Fibroblast of peridontal ligament (primary cell): ENCODE measurements around the gene MTHFD1L.
A peak's percentile ranks its signal among the peaks of the same experiment; 100 is the strongest.

Experiments used
- DNase-seq: peaks from one replicate; pipeline ENCODE4 v3.0.0-alpha.2; 2010; ENCODE audit errors: extremely low read depth

MTHFD1L gene

DNA sequence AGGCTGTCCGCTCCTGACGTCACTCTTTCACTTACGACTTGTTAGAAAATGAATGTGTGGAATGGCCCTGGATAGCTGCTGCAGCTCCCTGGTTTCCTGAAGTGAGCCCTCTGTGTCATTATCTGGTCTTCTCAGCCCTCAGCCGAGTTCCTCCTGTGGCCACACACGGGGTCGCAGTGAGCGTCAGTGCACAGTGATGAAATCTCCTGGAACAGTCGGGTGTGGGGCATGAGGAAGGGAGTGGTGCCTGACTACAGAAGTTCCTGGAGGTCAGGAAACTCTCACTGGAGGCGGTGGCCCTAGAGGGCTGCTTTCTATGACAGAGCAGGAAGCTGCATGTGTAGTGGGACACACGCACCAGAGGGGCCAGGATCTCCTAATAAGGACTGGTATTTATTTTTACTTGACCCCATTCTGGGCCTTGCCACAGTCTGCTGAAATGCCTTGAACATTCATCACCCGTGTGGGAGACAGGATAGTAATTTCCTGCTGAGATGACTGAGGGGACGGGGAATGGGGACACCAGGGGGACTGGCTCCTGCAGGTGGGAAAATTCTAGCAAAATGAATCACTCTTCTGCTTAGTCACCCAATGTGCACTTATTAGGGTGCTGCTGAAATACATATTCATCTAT lies 175.5 kb downstream of the MTHFD1L start:
- peak; percentile 85 for DNase-seq

DNA sequence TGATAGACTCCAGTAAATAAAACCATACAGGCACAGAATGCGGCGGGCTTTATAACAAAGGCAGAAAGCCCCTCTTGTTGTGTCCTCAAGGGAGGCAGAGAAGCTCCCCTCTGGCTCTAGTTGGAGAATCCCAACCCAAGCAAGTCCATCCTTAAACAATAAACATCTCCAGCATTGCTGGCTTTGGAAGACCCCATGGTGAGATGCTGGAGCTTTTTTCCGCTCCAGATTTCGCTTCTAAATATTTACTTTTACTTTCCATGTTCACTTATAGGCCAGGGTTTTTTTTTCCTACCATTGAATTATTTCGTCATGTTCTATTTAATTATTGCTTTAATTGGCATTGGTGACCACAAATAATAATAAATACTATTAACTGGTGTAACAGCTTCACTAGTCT lies 176.2 kb downstream of the MTHFD1L start:
- DNase-seq, result no peak

DNA sequence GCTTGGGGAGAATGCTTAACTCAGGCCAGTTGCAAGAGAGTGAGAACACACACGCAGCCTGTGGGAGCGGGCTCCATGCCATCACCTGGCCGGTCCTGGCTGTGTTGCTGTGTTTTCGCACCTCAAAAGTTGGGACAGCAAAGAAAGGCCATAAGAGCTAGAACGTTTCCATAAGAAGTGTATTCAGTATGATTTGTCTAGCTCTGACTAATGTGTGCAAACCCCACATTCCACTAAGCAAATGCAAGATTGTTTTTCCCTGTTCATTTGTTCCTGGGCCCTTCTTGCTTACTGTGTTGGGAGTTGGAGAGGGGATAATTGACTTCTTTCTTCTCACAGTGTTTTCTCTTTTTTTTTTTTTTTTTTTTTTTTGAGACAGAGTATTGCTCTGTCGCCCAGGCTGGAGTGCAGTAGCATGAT lies 177.4 kb downstream of the MTHFD1L start:
- peak; percentile 57 for DNase-seq

- DNase-seq, result no peak
Measured at GRCh38 chr6:151043944-151044343, 178.4 kb downstream of the MTHFD1L start.

- peak; percentile 78 for DNase-seq
Measured at GRCh38 chr6:151044465-151045441, 179.3 kb downstream of the MTHFD1L start.

DNA sequence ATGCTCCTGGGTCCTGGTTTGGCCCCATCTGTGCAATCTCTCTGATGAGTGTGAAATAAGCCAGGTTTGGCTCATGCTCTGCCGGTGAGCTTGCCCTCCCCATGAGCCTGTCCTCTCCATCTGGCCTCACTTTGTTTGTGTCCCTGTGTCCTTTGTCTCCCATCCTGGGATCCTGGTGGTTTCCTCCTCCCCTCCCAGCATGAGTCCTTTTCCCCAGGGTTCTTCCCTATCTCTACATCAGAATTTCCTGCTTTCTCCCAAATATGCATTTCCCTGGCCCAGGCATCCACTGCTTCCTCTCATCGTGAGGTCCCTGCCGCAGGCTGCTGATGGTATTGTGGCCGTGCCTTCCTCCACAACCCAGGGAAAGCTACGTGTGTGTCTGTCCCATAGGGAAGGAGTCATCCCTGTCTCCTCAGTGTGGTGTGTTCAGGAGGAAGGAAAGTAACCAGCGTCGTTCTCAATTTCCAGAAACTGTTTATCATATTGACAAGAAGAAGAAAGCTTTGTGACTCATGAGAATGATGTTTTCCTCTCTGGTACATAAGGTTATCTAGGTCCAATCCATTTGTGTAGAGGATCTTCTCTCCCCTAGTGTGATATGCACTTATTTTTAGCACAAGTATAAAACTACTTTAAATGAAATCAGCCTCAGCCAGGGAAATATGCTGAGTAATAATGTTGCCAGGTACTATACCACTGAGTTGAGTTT lies 180.2 kb downstream of the MTHFD1L start:
- peak; percentile 42 for DNase-seq

DNA sequence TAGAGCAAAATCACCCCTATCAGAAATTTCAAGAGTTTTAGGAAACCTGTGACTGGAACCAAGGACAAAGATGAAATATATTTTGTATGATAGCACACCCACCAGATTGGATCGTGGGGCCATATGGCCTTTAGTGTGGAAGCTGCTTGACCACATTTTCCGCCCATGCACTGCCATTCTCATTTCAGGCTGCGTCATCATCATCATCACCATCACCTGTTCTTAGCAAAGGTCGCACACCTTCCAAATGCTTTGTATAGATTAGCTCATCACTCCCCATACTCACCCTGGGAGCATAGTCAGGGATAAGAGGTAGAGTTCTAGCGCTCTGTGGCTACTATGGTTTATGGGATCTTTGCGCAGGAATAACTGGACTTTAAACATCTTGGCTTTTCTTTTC lies 185.7 kb downstream of the MTHFD1L start:
- DNase-seq, result no peak

GRCh38 chr6:151052021-151052646 lies 186.6 kb downstream of the MTHFD1L start:
- DNase-seq, result no peak

- no peak for DNase-seq
Measured at GRCh38 chr6:151054306-151054705, 188.8 kb downstream of the MTHFD1L start.

DNA sequence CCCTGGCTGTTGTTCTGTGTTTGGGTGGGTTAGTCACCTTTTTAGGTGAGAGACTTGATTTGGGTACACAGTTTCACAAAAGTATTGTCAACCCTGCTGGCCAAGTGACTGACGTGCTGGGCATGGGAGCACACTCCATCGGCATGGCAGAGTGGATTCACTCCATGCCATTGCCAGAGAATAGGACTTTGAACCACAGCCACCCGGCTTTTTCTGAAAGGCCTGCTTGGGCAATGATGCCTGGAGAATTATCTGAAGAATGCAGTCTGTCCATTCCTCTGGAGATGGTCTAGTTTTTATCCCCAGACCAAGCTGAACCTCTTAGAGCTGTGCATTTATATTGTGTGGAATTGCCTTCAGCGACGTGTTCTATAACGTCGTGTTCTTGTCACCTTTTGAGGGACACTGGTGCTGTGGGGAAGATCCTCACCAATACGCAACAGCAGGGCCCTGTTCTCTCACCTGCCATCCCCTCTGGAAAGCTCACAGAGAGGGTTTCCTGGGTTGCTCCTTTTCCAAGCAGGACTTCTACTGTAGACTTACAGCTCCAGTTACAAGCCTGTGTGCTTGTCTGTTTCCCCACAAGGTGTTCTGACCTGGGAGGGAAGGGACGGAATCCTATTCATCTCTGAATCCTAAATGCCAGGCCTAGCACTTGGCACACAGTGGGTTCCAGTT lies 190.9 kb downstream of the MTHFD1L start:
- no peak for DNase-seq

GRCh38 chr6:151057061-151057460 lies 191.6 kb downstream of the MTHFD1L start:
- no peak for DNase-seq

DNA sequence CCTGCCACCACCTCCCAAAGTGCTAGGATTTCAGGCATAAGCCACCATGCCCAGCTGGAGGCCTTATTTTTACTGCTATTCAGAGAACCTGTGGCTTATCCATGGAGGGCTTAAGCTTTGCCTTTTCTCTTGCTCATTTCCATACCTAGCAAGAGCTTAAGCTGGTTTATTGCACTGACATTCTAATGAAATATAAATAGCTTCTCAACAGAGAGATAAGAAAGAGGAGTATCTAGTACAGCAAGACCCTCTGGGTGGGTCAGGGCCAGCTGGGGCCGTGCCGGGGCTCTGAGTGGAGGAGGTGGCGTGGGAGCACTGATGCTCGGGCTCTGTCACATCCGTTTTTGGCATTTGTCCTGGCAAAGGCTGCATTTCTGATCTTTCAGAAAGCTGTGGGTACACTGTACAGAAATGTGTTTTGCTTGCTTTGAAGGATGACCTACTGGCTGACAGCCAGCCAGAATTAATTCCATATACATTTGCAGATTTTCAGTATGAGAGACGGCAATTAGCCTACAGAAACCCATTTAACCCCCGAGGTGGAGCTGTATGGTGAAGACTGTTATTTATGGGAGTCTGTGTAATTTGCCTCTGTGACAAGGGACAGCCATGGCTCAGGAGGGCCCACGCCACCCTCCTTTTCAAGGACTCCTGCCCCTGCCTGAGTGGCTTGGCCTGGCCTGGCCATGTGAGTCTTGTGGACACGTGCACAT lies 192.7 kb downstream of the MTHFD1L start:
- no peak for DNase-seq

DNA sequence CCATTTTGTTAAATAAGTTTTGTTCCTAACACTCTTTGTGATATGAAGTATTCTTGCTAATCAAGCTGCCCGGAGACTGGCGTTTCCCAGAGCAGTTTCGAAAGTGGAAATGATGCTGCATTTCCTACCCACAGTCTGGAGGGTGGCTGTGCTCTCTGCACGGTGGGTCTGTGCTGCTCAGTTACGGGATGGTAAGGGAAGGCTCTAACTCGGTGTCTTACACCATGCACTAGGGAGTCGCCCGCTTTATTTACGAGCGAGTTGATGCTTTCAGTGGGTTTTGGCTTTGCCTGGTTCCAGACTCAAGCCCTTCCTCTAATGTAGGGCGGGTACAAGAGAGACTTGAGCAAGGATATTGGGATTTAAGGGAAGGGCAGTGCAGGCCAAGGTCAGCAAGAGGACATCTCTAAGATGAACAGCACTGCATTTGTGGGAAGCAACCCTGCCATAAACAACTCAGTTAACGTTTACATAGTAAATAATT lies 194.2 kb downstream of the MTHFD1L start:
- DNase-seq, result no peak

DNA sequence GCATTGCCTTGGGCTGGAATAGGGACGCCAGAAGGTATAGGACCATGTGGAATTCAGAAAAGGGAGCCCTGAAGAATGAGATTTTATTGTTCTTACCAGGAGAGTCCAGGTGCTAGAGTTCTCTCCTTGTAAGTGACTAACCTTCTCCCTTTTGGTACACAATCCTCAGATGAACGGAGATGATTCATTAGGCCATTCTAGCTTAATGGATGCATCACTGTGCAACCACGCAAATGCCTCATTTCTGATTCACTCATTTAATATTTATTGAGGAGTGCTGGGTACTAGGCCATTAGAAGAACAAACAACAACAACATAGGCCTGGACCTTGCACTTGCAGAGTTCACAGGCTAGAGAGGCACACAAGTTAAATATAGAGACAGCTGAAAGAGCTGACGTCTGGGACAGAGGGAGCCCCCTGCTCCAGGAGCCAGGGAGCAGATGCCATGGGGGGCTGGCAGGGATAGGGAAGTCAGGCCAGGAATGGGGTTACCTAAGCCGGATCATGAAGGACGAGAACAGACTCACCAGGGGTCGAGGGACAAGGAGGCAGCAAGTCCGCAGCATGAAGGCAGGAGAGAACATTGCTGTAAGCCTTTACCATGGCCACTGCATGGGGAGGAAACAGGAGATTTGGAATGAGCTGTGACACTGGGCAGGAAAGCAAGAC lies 194.7 kb downstream of the MTHFD1L start:
- peak; percentile 51 for DNase-seq

DNA sequence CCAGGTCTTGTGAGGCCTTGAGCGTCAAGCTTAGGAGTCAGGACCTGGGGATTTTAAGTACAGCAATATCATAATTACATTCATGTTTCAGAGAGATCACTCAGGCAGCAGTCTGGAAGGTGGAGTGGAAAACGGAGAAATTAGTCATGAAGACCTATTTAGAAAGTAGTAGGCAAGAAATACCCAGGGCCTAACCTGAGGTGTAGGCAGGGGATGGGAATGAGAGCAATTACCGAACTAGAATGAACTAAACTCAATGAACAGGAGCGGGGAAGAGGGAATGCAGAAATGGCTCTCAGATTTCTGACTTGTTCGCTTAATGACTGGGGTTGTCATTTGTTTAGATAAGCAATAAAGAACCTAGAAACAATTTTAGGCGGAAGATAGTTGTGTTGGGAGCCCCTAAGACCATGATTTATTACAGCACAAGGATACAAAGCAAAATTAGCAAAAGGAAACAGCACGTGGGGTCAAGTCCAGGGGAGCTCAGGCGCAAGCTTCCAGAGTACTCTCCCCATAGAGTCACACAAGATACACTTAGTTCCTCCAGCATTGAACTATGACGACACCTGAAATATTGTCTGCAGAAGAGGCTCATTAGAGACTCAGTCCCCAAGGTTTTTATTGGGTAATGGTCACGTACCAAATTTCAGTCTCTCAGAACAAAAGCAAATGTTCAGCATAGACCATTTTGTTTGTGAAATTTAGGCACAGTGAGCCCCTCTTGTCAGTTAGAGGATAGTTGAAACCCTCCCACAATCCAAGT lies 195.4 kb downstream of the MTHFD1L start:
- no peak for DNase-seq

DNA sequence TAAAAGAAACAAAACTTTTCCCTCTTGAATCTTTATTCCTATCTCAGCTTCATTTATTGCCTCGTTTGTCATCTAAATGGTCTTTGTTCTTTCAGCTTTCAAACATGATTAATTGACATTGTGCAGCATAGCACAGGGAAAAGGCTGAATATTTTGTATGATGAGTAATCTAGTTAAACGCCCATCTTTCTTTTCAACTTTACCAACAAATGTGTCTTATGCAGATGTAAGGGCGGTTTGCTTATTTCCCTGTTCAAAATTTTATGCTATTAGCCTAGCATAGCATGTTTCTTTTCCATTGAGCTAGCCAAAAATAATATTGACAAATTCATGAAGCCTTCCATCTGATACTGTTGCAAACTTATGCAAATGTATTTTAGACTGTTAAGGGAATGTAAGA lies 197.8 kb downstream of the MTHFD1L start:
- peak; percentile 73 for DNase-seq

DNA sequence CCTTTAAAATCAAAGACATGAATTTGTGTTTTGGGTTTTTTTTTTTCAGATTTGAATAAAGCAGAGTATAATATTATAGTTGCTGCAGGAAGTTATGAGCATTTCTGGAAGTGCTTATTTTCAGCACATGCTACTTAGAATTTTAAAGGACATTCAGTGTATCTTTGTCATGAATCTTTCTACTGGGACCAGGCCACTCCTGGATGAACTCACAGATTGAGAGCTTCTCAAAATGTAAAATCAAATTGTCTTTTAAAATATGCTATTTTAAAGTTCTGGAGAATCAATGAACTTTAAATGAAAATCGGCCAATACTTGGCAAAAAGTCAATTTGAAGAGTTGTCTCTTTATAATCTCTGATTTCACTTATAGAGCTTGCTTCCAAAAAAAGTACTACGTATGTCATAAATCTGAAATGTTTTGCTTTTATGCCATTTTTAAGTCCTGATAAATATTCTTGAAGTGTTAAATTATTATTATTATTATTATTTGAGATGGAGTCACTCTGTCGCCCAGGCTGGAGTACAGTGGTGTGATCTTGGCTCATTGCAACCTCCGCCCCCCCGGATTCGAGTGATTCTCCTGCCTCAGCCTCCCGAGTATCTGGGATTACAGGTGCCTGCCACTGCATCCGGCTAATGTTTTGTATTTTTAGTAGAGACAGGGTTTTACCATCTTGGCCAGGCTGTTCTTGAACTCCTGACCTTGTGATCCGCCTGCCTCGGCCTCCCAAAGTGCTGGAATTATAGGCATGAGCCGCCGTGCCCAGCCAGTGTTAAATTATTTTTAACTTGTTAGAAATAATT lies 198.5 kb downstream of the MTHFD1L start:
- DNase-seq, result no peak
